ENCODE data around the gene KAT2A.
A peak's percentile ranks its signal among the peaks of the same experiment; 100 is the strongest.

The KAT2A gene

GRCh38 chr17:42135664-42136653, 14.8 kb upstream of the KAT2A start:
- DNase-seq (ENCODE audit: low read depth): no peak

DNA sequence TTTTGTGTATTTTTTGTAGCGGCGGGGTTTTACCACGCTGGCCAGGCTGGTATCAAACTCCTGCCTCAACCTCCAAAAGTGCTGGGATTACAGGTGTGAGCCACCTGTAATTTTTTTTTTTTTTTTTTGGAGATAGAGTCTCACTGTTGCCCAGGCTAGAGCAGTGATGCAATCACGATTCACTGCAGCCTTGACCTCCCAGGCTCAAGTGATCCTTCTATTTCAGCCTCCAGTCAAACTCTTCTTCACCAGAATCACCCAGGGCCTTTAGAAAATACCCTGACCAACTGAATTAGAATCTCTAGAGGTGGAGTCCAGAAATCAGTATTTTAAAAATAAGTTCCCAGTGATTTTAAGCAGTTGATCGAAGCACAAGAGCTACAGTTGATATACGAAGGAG, 14.0 kb upstream of the KAT2A start:
- DNase-seq (ENCODE audit: low read depth): no peak

GRCh38 chr17:42133461-42134041, 12.4 kb upstream of the KAT2A start:
- DNase-seq (ENCODE audit: low read depth): no peak

DNA sequence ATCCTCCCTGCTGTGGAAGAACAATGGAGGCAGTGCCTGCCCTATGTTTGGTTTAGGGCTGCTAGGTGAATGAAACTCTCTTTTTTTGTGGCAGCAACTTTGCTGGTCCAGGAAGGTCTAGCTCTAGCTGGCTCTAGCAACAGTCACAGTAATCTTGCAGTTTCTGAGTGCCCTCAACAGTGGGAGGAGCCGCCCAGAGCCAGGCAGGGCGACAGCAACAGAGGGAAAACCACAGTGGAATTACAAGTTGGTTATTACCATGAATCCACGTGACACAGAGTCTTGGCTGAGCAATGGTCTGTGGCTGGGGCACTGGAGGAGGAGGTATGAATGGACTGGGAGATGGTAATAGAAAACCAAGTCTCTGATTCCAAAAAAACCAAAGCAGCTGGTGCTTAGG, 11.8 kb upstream of the KAT2A start:
- DNase-seq (ENCODE audit: low read depth): no peak

DNA sequence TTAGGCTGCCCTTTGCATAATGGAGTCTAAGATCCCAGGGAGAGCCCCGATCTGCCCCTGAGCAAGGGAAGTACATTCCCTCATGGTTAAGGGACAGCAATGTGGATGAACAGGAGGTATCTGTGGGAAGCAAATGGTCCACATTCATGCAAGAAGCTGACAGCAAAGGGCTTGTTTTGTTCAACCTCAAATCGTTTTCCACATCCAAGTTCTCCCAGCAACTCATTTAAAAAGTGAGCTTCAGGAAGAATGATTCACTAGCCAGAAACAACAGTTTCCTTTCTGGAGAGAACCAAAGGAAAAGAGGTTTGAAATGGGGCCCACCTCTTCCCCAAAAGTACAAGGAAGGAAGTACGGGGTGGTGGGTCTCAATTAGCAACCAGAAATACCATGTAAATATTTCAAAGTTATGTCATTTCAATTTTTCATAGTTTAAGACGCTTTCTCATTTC, 10.8 kb upstream of the KAT2A start:
- no peak for DNase-seq (ENCODE audit: low read depth)

GRCh38 chr17:42131232-42131631, 10.1 kb upstream of the KAT2A start:
- DNase-seq (ENCODE audit: low read depth): no peak

- DNase-seq (ENCODE audit: low read depth): no peak
These were observed 9.3 kb upstream of the KAT2A start for GRCh38 chr17:42130310-42130936.

- no peak for DNase-seq (ENCODE audit: low read depth)
These were observed 8.1 kb upstream of the KAT2A start for GRCh38 chr17:42129109-42129837.

DNA sequence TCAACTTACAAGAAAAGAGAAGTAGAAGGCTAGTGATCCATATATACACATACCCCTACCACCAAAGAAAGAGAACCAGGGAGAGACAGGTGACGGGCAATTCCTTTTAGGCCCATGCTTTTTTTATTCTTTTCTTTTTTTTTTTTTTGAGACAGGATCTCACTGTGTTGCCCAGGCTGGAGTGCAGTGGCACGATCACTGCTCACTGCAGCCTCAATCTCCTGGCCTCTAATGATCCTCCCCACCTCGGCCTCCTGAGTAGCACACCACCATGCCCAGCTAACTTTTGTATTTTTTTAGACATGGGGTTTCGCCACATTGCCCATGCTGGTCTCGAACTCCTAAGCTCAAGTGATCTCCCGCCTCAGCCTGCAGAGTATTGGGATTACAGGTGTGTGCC, 6.2 kb upstream of the KAT2A start:
- no peak for DNase-seq (ENCODE audit: low read depth)

- no peak for DNase-seq (ENCODE audit: low read depth)
These were observed 5.7 kb upstream of the KAT2A start for GRCh38 chr17:42126836-42127235.

GRCh38 chr17:42125565-42125964, 4.4 kb upstream of the KAT2A start:
- no peak for DNase-seq (ENCODE audit: low read depth)

DNA sequence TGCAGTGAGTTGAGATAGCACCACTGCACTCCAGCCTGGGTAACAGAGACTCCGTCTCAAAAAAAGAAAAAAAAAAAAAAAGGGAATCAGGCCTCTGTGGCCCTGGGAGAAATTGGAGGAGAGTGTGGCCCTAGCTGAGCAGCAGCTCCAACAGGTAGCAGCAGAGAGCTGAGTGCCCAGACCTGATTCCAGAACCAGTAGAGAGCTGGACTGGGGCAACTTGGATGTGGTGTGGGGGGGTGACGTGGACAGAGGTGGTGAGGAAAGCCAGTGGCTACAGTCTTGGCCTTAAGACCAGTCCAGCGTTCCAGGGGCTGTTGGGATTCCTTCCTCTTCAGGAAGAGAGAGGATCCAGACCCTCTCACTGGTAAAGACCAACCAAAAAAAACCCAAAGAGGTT, 3.1 kb upstream of the KAT2A start:
- DNase-seq (ENCODE audit: low read depth): no peak

GRCh38 chr17:42122371-42123303, 1.5 kb upstream of the KAT2A start, which contains the start of gene HSPB9:
HSPB9 (plus strand) TSS chr17:42122804; CDS start chr17:42122851, 47 bp downstream.
- no peak for DNase-seq (ENCODE audit: low read depth)

- no peak for DNase-seq (ENCODE audit: low read depth)
These were observed 902 bp downstream of the KAT2A start for GRCh38 chr17:42120161-42120769.

GRCh38 chr17:42119301-42119700, 1.9 kb downstream of the KAT2A start:
- no peak for DNase-seq (ENCODE audit: low read depth)

DNA sequence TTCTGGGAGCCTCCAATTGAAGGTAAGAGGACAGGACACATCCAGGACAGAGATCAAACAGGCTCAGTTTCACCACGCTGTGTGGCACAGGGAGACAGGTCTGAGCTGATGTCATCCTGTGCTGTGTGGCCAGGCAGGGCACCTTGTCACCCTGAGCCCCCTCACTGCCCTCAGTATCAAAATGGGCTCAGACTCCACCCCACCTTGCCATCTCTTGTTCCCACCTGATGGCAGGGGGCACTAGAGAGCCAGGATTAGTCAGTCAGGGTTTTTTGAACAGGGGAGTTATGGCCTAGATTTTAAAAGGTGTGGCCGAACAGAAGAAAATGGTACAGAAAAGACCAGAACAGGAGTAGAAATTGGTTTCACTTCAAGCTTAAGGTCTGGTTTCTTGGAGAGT, 2.6 kb downstream of the KAT2A start:
- no peak for DNase-seq (ENCODE audit: low read depth)

GRCh38 chr17:42118126-42118510, 3.0 kb downstream of the KAT2A start:
- no peak for DNase-seq (ENCODE audit: low read depth)

GRCh38 chr17:42117397-42118125, 3.6 kb downstream of the KAT2A start:
- DNase-seq (ENCODE audit: low read depth): no peak

- peak; percentile 29 for DNase-seq (ENCODE audit: low read depth)
These were observed 4.3 kb downstream of the KAT2A start for GRCh38 chr17:42116705-42117396.
